NCI-H128 (cell line): ENCODE measurements around the gene NDUFAF7.
"Not testable (repeated sequence)": the region's sequence is repeated elsewhere in the genome, so short reads cannot be mapped to it uniquely, and the experiment has no call there.

Experiments used
- DNase-seq: peaks from one replicate; lab custom pipeline; 2025; ENCODE audit not compliant: unreplicated experiment; lab: John Stamatoyannopoulos, UW

The NDUFAF7 gene, protein sequence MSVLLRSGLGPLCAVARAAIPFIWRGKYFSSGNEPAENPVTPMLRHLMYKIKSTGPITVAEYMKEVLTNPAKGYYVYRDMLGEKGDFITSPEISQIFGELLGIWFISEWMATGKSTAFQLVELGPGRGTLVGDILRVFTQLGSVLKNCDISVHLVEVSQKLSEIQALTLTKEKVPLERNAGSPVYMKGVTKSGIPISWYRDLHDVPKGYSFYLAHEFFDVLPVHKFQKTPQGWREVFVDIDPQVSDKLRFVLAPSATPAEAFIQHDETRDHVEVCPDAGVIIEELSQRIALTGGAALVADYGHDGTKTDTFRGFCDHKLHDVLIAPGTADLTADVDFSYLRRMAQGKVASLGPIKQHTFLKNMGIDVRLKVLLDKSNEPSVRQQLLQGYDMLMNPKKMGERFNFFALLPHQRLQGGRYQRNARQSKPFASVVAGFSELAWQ

DNA sequence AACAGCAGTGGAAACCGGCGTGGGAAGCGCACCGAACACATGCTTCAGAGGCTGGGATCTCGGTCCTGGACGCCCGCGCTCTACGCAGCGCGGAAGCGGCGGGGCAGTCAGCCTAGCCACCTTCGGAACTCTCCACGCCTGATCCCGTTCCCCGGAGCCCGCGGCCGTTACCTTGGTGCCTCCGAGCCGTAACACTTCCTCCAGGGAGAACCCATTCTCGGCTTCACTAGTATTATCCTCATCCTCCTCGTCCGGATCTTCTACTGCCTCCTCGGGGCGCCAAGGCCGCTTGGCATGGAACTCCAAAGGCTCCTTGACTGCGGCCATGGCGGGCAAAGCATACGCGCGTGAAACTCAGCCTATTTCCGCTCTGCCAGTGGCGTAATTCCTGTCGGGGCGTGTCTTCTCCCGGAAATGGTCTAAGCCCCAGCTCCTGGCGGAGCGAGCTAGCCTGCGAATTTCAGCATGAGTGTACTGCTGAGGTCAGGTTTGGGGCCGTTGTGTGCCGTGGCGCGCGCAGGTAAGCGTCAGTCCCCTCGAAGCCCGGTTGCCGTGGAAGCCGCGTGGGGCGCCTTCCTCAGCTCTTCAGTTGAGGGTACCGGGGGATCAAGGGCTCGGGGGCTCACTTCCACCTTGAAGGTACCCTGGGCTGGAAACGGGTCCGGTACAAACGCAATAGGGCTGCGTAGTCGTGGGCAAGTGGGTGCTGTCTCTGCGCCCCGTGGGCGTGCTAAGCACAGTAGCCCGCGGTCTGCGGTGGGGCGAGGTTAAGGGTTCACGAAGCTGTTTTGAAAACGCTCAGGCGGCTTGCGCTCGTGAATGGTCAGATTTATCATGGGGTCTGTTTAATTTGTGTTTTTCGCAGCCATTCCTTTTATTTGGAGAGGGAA is at the start of gene NDUFAF7, which contains the start of gene CEBPZ:
Gene NDUFAF7, plus strand, starts transcription at position 418 of the 890 bp plus-strand sequence. Its CDS starts 48 bp downstream, at position 466.
Gene CEBPZ, minus strand, starts transcription at position 356 of the 890 bp plus-strand sequence. Its CDS starts 29 bp downstream, at position 327.
- DNase-seq: peak; percentile 67

DNA sequence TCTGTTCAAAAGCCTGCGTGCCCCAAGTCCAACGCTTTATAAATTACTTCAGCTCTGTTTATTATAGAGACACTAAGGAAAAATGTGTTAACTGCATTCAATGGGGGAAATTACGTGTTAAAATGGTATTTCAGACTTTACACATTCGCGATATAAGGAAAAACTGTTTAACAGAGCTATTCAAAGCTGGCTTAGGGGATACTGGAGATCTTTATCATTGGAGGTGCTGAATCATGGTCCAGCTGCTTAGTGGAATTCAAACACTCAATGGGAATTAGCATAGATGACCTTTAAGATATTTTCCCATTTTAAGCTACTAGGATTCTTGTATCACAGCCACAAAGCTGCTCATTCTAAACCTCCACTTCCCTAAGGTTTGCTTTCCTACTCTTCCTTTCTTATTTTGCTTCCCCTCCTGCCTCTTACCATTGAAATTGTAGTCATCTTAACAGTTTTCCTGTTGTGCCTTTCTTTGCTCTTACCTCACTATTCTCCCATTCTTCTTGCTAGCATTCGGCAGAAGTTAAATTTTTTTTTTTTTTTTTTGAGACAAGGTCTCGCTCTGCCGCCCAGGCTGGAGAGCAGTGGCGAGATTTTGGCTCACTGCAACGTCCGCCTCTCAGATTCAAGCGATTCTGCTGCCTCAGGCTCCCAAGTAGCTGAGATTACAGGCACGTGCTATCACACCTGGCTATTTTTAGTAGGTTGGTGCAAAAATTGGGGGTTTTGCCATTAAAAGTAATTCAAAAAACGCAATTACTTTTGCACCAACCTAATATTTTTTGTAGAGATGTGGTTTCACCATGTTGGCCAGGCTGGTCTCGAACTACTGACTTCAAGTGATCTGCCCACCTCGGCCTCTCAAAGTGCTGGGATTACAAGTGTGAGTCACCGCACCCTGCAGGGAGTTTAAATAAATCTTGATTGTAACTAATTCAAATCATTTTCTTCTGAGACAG is 49.5 kb upstream of the NDUFAF7 start:
- no peak for DNase-seq

- DNase-seq: no peak
These were observed 42.9 kb upstream of the NDUFAF7 start, which contains the start of gene SULT6B1 for GRCh38 chr2:37188570-37188969. Gene SULT6B1, minus strand, starts transcription at chr2:37188670. Its CDS starts 30 bp downstream, at chr2:37188640.

- no peak for DNase-seq
These were observed 41.9 kb upstream of the NDUFAF7 start for GRCh38 chr2:37189452-37190153.

DNA sequence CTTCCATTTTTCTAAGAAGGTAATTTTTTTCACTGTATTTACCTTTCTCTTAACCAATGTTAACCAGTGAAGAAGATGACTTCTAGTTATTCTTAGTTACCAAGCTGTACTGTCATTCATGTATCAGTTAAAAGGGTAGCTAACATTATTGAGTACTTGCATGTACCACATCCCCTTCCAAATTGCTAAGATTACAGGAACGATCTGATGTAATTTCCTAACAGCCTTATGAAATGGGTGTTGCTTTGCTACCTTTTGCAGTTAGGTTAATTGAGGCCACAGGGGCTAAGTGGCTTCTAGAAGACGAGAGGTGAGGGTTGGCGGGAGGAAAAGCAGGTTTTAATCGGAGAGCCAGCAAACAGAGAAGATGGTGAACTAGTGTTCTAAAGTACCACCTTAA is 41.2 kb upstream of the NDUFAF7 start:
- DNase-seq: no peak

- no peak for DNase-seq
These were observed 40.2 kb upstream of the NDUFAF7 start for GRCh38 chr2:37191253-37191652.

DNA sequence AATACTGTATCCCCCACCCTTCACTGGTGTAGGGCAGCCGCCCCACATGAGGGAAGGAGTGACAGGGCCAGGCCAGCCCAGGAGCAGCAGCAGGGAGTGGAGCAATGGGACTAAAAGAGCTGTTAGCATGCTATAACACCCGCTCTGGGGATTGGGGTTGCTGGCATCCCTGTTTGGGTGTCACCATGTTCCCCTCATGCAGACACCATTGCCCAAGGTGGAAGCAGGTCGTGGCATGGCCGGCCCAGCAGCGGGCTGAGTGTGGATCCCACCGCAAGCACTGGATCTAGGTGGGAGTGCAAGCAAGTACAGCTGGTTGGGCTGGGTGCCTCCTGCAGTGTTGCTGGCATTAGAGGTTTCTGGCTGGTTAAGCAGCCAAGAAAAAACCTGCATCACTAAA is 39.7 kb upstream of the NDUFAF7 start:
- no peak for DNase-seq

DNA sequence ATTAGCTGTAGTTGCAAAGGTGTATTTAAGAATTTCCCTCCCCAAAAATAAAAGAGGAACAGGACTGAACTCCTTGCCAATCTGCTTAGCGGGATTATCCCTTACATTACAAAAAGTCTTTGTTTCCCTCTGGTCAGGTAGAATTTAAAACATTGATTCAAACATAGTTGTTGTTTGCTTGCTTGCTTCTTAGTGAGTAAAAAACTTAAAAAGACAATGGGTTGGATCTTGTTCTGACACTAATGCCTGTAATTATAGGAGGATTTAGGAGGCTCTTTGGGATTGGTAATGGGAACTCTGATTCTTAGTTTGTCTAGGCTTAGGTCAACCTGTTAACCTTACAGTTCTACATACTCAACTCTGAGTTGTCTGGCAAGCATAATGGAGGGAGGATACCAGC is 38.9 kb upstream of the NDUFAF7 start:
- DNase-seq: no peak

- DNase-seq: not testable (repeated sequence)
These were observed 35.6 kb upstream of the NDUFAF7 start for GRCh38 chr2:37195862-37196319.

DNA sequence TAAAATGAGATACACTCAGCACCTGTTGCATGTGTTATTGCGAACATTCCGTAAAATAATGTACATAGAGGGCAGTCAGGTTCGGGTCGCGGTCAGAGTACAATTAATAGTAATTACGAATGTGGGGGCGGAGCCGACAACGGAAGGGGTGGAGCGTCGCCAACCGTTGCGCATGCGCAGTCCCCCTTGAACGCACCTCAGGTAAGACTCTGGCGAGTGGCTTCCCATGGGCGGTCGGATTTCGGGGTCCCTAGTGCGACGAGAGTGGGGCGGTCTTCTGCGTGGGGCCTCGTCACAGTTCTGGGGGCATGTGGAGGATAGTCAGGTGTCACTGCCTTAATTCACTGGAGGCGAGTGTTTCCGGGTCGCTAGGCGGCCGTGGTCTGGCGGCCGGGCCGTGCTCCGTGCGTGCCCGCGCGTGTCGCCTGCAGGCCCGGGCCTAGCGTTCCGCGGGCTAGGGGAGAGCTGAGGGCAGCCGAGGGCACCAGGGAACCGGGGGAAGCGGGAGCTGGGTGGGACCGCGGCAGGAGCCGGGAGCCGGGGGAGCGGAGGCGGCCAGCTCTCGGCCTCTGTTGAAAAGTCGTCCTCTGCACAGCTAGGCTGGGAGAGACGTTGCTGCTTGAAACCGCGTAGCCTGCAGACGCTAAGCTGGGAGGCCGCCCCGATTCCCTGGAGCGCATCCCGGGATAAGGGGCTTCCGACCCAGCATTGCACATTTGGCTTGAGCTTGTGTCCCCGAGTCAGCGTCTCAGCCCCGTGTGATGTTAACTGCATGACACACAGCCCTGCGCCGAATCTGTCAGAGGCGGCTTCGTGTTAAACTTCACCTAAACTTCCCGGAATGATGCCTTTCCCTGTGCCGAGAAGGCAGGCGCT is 34.9 kb upstream of the NDUFAF7 start, which contains the start of gene CEBPZOS:
Gene CEBPZOS, plus strand, starts transcription at position 177 of the 876 bp plus-strand sequence. CDS start 3,209 bp downstream, outside the sequence.
- peak; percentile 51 for DNase-seq

DNA sequence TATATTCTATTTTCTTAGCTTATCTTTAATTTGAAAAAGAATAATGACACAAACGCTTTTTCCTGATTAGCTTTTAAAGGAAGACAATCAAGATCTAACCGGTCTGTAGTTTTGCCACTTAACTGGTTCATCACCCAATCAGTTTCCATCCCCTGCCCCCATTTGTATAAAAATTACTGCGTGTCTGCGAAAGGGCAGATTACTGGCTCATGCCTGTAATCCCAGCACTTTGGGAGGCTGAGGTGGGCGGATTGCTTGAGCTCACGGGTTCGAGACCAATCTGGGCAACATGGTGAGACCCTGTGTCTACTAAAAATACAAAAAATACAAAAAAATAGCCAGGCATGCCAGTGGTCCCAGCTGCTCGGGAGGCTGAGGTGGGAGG is 32.8 kb upstream of the NDUFAF7 start:
- DNase-seq: no peak

DNA sequence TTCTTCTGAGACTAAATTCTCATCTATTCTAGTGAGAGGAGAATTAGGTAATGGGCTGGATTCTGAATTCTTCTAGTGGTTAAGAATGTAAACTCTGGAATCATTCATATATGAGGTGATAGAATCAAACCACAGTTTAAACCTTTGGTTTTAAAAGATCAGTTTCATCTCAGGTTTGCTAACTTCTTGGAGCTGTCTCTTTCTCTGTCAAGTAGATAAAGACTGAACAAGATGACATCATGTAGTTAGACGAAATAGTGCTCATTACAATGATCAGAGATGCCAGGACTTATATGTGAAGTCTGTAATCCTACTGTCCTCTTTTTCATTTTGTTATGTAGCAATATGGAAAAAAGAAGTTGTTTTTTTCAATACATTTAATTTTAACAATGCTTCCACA is 30.2 kb upstream of the NDUFAF7 start:
- no peak for DNase-seq

- DNase-seq: no peak
These were observed 29.7 kb upstream of the NDUFAF7 start for GRCh38 chr2:37201766-37202165.

- DNase-seq: no peak
These were observed 27.8 kb upstream of the NDUFAF7 start for GRCh38 chr2:37203708-37204107.

GRCh38 chr2:37205071-37205661 is 26.3 kb upstream of the NDUFAF7 start:
- not testable (repeated sequence) for DNase-seq

DNA sequence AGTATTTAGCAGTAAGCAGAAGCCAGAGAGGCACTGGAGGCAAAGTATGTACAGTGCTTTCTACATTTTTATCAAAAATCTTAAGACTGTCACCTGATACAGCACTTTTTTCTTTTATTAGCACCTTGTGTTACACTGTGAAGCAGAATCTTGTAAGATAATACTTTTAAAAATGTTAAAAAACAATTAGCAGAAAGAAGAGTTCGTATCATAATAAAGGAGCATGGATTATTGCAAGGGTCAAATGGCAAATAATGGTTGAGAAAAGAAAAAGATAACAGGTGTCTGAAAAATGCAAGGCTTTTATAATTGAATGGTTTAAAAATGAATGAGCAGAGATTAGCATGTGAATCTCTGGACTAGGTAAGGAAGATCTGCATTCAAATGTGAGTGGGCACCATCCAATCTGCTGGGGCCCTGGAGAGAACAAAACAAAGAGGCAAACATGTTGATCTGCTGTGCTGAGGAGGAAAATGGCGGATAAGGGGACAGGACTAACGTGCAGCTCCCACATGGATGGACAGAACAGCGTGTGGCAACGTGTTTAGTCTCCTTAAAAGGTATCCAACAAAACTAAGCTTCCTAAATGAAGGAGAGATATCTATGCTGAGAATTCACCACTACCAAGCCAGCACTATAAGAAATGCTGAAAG is 25.6 kb upstream of the NDUFAF7 start:
- DNase-seq: no peak

DNA sequence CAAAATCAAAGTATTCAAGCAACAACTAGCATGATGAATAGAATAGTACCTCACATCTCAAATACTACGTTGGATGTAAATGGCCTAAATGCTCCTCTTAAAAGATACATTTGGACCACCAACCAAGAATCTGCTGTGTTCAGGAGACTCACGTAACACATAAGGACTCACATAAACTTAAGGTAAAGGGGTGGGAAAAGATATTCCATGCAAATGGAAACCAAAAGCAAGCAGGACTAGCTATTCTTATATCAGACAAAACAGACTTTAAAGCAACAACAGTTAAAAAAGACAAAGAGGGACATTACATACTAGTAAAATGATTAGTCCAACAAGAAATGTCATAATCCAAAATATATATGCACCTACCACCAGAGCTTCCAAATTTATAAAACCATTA is 24.7 kb upstream of the NDUFAF7 start:
- DNase-seq: not testable (repeated sequence)

DNA sequence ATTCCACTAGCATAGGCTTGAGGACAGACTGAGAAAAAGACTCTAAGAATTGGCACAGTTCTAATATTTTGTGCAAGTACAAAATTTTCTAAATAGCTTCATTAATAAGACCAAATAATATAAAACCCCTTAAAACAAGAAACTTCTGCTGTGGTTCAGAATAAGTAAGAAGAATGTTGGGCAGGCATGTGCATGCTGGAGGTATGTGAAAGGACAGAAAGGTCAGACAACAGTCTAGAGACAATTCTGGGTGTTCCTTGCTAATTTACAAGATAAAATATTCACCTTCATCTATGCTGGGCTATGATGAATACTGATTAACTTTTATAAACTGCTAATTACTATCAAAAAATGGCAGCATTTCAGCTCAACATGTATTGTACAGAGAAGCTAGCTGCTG is 20.2 kb upstream of the NDUFAF7 start:
- no peak for DNase-seq
